ENCODE results near the gene PRKAG3. TPM values are rescaled to one million over a fixed set of nuclear protein-coding genes. Genes with fewer than 3 reads are reported as not detected.

Gene PRKAG3
- polyA plus RNA-seq (ENCODE audit: insufficient read length in 4 of 4) = not detected

- no peak for DNase-seq (ENCODE audit: low read depth in 4 of 4, low spot score in 3 of 4)
These were observed at the start of gene PRKAG3 for GRCh38 chr2:218831378-218831990. Gene PRKAG3, minus strand, starts transcription at chr2:218831803.

- DNase-seq (ENCODE audit: low read depth in 4 of 4, low spot score in 3 of 4) = no peak
These were observed 49.4 kb upstream of the PRKAG3 start for GRCh38 chr2:218880859-218881594.

GRCh38 chr2:218880102-218880858 lies 48.7 kb upstream of the PRKAG3 start, which contains the start of gene WNT10A:
Gene WNT10A, plus strand, starts transcription at chr2:218880852. Its CDS starts 144 bp downstream, at chr2:218880996.
- DNase-seq (ENCODE audit: low read depth in 4 of 4, low spot score in 3 of 4) = no peak

- DNase-seq (ENCODE audit: low read depth in 4 of 4, low spot score in 3 of 4) = no peak
These were observed 48.1 kb upstream of the PRKAG3 start for GRCh38 chr2:218879776-218880101.

GRCh38 chr2:218878926-218879761 lies 47.5 kb upstream of the PRKAG3 start:
- no peak for DNase-seq (ENCODE audit: low read depth in 4 of 4, low spot score in 3 of 4)

- DNase-seq (ENCODE audit: low read depth in 4 of 4, low spot score in 3 of 4) = no peak
These were observed 46.9 kb upstream of the PRKAG3 start for GRCh38 chr2:218878486-218878885.

GRCh38 chr2:218877891-218878290 lies 46.3 kb upstream of the PRKAG3 start:
- no peak for DNase-seq (ENCODE audit: low read depth in 4 of 4, low spot score in 3 of 4)

GRCh38 chr2:218877331-218877730 lies 45.7 kb upstream of the PRKAG3 start:
- no peak for DNase-seq (ENCODE audit: low read depth in 4 of 4, low spot score in 3 of 4)

- no peak for DNase-seq (ENCODE audit: low read depth in 4 of 4, low spot score in 3 of 4)
These were observed 45.1 kb upstream of the PRKAG3 start for GRCh38 chr2:218876562-218877219.

- DNase-seq (ENCODE audit: low read depth in 4 of 4, low spot score in 3 of 4) = no peak
These were observed 44.2 kb upstream of the PRKAG3 start for GRCh38 chr2:218875692-218876246.

- no peak for DNase-seq (ENCODE audit: low read depth in 4 of 4, low spot score in 3 of 4)
These were observed 42.0 kb upstream of the PRKAG3 start for GRCh38 chr2:218873359-218874194.

- DNase-seq (ENCODE audit: low read depth in 4 of 4, low spot score in 3 of 4) = no peak
These were observed 41.2 kb upstream of the PRKAG3 start for GRCh38 chr2:218872645-218873358.

- no peak for DNase-seq (ENCODE audit: low read depth in 4 of 4, low spot score in 3 of 4)
These were observed 40.0 kb upstream of the PRKAG3 start for GRCh38 chr2:218871345-218872302.

- DNase-seq (ENCODE audit: low read depth in 4 of 4, low spot score in 3 of 4) = no peak
These were observed 39.4 kb upstream of the PRKAG3 start for GRCh38 chr2:218870984-218871344.

- no peak for DNase-seq (ENCODE audit: low read depth in 4 of 4, low spot score in 3 of 4)
These were observed 37.5 kb upstream of the PRKAG3 start for GRCh38 chr2:218869064-218869463.

GRCh38 chr2:218867900-218868299 lies 36.3 kb upstream of the PRKAG3 start:
- no peak for DNase-seq (ENCODE audit: low read depth in 4 of 4, low spot score in 3 of 4)

- no peak for DNase-seq (ENCODE audit: low read depth in 4 of 4, low spot score in 3 of 4)
These were observed 34.4 kb upstream of the PRKAG3 start for GRCh38 chr2:218865999-218866398.

Measured in left renal pelvis (tissue), 4 donors.